ENCODE data around the gene DNAJC2.
"Not testable (repeated sequence)": the region's sequence is repeated elsewhere in the genome, so short reads cannot be mapped to it uniquely, and the experiment has no call there.

DNA sequence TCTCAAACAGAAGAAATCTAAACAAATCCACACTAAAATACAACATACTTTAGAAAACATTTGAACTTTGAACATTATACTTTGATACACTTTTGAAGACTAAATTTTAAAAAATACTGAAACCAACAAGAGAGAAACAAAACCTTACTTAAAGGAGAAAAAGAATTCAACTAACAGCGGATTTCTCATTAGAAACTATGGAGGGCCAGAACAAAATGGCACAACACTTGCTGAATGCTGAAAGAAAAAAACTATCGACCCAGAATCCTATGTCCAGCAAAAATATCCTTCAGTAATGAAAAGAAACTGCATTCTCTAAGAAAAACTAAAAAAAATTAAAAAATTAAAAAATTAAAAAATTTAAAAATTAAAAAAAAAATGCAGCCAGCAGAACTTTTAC lies 80.5 kb downstream of the DNAJC2 start:
- TF ChIP-seq POLR2A (IDR thresholded peaks at IDR 0.05; ENCODE audit: low read depth, low read length); TAF1 (IDR thresholded peaks at IDR 0.05; ENCODE audit: low read depth, low read length); POLR2AphosphoS5 (IDR thresholded peaks at IDR 0.05; ENCODE audit: low read depth, low read length); SPI1 (IDR thresholded peaks at IDR 0.05; ENCODE audit: low read depth, low read length); POU2F2 (IDR thresholded peaks at IDR 0.05; ENCODE audit: low read depth, low read length); PAX5 (IDR thresholded peaks at IDR 0.05; ENCODE audit: insufficient read depth, low read length, severe bottlenecking): not testable (repeated sequence)

Measured in GM12891 (cell line).